HG03108 (cell line): Measurements from ENCODE around the gene ACTR1A.
"Not testable (repeated sequence)": the region's sequence is repeated elsewhere in the genome, so short reads cannot be mapped to it uniquely, and the experiment has no call there.

Experiments used
- ATAC-seq: cut with Tn5 transposase; IDR thresholded peaks from one replicate; pipeline ENCODE4 v1.9.1; 2021; ENCODE audit warnings: moderate library complexity; ENCODE audit not compliant: unreplicated experiment

ACTR1A gene

DNA sequence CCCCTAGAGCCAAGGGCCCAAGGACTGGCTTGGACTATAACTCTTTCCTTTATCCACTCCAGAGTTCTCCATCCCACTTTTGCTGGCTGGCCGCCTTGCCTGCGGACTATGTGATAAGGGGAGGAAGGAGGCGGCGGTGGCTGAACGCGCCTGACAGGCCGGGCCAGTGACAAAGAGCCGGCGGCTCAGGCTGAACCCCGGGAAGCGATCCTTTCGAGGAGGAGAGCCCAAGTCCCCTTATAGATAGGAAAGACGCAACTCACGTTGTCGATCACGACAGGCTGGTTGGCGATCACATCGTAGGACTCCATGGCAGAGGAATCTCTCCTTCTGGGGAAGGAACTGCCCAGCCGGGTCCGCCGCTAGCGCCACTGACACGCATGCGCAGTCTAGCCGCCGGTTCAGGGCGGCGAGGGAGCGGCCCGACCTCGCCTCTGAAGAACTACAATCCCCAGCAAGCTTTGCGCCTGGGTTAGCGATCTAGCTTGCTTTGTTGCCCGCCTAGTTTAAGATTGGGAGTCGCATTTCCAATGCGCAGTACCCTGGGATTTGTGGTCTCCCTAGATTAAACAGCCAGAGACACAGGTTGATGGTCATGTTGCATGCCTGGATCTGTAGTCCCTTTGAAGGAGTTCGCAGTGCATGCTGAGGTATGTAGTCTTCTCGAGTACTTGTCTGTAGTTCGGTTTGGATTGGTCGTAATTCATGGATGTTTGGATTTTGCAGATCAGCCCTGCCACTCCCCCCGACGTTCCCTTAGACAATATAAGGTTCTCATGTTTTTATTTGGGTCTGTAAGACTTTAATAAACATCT lies at the start of gene ACTR1A:
ACTR1A (minus strand) TSS at position 376 of the 815 bp plus-strand sequence; CDS start at position 311, 65 bp downstream.
- ATAC-seq = peak; percentile 45

DNA sequence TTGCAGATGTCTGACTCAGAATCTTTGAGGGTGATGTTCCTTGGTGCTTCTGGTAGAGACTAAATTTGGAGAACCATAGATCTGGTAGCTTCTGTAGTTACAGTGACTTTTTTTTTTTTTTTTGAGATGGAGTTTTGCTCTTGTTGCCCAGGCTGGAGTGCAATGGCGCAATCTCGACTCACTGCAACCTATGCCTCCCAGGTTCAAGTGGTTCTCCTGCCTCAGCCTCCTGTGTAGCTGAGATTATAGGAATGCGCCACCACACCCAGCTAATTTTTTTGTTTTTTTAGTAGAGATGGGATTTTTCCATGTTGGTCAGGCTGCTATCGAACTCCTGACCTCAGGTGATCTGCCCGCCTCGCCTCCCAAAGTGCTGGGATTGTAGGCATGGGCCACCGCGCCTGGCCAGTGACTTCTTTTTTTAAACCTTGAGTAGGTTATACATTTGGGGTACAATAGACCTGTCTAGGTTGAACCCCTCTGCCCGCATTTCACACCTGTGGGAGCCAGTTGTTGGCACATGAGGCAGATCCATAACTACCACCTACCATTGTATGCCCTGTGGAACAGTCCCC lies 48.2 kb upstream of the ACTR1A start:
- no peak for ATAC-seq

- ATAC-seq = no peak
Observed at GRCh38 chr10:102549549-102549948, 47.0 kb upstream of the ACTR1A start.

DNA sequence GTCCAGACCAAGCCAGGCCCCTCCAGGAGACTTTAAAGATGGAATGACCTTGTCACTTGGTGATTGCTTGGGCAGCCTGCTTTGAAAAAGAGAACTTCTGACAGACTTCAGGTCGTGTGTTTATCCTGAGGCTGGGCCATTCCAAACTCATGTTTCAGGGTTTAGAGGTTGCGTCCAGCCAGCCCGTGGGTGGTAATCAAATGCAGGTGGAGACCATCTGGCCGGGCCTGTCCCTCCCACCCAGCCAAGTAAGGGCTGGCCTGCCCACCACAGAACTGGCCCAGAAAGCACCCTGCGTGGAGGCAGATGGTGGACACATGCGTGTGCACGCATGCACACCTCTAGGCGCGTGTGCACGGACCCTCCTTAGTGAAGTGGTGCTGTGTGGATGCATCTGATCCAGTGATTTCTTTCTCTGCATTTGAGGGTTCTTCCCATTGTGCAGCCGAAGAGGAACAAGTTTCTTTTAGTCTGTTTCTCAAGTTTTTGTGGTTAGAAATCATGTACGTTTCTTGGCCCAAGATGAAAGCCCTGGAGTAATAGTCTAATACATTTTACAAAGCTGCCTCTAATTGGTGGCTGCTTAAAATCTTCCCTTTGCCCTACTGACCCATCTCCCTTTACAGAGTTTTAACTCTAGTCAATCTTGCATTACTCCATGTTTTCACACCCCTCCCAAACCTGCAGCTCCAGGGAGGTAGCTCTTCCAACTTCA lies 44.3 kb upstream of the ACTR1A start:
- no peak for ATAC-seq

DNA sequence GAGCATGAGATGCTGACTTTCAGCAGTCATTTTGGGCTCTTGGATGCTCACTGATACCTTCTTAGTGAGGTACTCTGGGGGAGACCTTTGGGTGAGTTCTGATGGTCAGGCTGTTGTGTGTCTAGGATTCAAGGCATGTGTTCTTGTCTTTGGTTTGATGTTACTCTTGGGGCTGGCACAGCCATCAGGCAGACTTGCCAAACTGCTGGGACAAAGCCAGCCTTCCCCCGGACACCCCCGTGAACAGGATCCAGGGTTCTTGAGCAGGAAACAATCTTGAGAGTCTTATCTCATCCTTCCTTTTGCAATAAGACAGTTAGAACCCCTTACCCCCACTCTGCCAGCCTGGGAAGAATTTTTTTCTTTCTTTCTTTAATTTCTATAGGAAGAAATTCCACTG lies 43.5 kb upstream of the ACTR1A start:
- ATAC-seq = no peak

DNA sequence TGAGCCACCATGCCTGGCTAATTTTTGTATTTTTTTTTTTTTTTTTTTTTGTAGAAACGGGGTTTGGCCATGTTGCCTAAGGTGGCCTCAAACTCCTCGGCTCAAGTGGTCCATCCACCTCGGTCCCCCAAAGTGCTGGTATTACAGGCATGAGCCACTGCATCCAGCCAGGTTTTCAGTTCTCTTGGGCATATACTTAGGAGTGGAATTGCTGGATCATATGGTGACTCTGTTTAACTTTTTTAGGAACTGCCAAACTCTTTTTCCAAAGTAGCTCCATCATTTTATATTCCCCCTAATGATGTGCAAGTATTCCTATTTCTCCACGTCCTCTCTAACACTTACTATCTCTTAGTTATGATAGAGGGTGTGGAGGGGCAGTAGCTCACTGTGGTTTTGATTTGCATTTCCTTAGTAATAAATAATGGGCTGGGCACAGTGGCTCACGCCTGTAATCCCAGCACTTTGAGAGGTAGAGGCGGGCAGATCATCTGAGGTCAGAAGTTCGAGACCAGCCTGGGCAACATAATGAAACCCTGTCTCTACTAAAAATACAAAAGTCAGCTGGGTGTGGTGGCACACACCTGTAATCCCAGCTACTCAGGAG lies 42.9 kb upstream of the ACTR1A start:
- no peak for ATAC-seq

DNA sequence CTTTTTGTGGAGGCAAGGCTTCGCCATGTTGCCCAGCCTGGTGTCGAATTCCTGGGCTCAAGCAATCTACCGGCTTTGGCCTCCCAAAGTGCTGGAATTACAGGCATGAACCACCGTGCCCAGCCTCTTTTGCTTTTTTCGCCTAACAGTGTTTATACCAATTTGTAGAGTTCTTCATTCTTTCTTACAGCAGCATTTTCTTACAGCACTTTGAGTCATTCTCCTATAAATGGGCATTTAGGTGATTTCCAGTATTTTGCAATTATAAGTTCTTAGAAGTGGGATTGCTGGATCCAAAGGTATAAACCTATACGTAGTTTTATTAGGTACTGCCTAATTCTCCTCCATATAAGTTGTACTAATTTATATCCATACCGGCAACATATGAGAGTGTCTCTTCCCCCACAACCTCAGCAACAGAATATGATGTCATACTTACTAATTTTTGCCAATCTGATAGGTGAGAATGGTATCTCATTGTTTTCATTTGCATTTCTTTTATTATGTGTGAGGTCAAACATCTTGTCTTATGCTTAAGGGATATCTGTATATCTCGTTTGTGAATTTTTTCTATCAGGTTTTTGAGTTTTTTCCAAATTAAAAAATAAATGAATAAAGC lies 40.4 kb upstream of the ACTR1A start:
- ATAC-seq = no peak

DNA sequence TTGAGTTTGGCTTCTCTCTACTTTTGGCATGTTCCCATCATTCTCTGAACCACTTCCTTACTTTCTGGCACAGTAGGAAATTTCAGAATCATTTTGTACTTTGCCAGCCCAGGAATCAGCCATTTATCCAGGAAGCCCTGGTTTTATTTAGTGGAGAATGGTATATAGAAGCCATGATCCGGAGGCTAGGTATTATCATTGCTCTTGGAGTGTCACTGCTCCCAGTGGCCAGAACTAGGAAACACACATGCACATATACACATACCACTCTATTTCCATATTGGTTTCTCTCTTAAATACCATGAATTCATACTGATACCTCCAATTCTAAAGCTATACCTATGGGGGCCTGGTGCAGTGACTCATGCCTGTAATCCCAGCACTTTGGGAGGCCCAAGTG lies 37.5 kb upstream of the ACTR1A start:
- no peak for ATAC-seq

GRCh38 chr10:102538811-102539210 lies 36.3 kb upstream of the ACTR1A start:
- ATAC-seq = no peak

DNA sequence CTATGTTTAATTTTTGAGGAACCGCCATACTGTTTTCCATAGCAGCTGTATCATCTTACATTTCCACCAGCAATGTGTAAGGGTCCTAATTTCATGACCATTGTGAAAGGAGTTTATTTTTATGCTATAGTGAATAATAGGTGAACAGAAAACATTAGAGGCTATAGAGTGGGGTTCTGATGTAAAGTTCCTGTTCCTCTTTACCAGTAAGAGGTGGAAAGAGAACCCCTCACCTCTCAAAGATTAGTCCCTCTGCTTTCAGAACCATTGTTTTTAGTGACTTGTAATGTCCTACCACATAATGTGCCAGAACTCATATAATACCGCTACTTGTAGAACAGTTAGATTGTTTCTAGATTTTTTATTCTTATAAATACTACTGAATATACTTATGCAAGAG lies 35.4 kb upstream of the ACTR1A start:
- ATAC-seq = no peak

- no peak for ATAC-seq
Observed at GRCh38 chr10:102537367-102537766, 34.9 kb upstream of the ACTR1A start.

- ATAC-seq = no peak
Observed at GRCh38 chr10:102535481-102536147, 33.1 kb upstream of the ACTR1A start.

GRCh38 chr10:102534966-102535365 lies 32.5 kb upstream of the ACTR1A start:
- not testable (repeated sequence) for ATAC-seq

- ATAC-seq = no peak
Observed at GRCh38 chr10:102534333-102534732, 31.8 kb upstream of the ACTR1A start.

- no peak for ATAC-seq
Observed at GRCh38 chr10:102527546-102527945, 25.0 kb upstream of the ACTR1A start.

DNA sequence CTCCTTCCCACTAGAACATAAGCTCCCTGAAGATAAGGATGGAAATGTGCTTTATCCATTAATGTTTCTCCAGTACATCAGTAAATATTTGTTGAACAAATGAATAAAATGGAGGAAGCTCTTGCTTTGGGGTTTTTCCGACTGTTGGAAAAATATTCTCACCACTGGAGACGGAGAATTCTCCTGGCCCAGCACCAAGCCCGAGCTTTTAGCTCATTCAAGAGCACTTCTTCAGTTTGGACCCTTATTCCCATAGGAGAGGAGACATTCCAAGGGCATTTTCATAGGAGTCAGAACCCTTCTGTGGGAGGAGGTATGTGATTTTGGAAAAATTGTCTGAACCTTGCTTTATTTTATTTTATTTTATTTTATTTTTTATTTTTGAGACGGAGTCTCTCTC lies 22.2 kb upstream of the ACTR1A start:
- ATAC-seq = no peak

DNA sequence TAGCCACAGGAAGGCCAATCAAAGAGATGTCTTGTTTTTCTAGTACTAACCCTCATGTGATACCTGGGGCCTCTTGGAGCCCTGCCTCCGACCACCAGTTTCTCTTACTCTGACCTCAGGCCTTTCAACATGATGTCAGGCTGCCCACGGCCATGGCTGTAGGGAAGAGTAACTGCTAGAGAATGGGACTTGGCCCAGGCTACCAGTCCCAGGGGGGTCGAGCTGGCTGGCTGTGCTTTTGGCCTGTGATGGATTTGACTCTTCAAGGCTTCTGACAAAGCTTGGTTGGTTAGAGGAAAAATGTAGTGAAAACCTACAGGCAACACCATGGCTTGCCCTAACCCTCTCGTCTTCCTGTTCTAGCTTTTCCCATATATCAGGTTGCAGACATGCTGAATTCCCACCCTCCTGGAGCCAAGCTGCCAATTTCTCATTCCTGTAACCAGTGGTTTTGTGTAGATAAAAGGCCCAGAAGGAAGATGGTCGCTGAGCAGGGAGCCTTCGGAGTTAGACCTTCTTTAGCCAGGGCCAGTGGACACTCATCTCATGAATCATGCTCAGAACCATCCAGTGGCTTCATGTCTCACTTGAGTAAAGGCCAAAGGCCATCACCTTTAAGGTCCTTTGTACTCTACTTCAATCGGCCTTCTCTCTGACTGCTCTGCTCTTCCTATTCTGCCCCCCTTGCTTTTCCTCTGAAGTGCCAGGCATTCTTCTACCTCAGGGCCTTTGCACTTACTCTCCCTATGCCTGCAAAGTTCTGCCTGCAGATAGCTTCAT lies 20.9 kb upstream of the ACTR1A start:
- ATAC-seq = no peak

- ATAC-seq = no peak
Observed at GRCh38 chr10:102522874-102523249, 20.4 kb upstream of the ACTR1A start.

- no peak for ATAC-seq
Observed at GRCh38 chr10:102519246-102519825, 16.8 kb upstream of the ACTR1A start.
